Inflammatory macrophage treated with lipopolysaccharide for 1 hour (primary cell): Measurements from ENCODE around the gene CCL7.

ENCODE experiments used
- DNase-seq, 2 donors: peaks; one replicate each; pipeline ENCODE4 v3.0.0-alpha.2; 2020 to 2022

CCL7 gene

GRCh38 chr17:34291721-34292348 lies 21.8 kb downstream of the CCL7 start:
- DNase-seq: no peak

- no peak for DNase-seq
These were observed 29.0 kb downstream of the CCL7 start for GRCh38 chr17:34299027-34299426.

DNA sequence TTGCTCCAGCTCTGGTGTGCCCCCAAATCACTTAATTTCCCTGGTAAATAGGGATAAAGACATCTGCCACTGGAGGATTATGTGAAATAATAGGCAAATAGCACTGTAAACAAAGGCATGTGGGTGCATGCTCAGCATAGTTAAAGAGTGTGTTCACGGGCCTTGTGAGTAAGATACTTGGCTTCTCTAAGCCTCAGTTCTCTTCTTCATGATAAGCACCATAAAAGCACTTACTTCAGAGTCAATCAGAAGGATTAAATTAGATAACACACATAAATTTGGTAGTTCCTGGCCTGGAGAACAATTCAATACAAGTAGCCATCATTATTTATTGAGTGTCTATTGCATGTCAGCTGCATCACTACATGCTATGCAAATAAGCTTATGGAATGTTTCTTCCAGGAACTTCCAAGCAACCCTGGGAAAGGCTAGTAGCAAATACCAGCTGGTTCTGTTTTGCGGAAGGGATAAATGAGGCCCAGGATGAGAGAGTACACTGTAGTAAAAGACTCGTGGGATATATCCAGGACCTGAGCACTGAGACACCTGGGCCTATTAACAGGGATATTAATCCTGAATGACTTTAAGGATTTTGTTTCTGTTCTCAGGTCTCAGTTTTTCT lies 30.0 kb downstream of the CCL7 start:
- no peak for DNase-seq

- DNase-seq: peak; percentile 38 to 57
These were observed 30.8 kb downstream of the CCL7 start for GRCh38 chr17:34300652-34301370.

- no peak for DNase-seq
These were observed 32.0 kb downstream of the CCL7 start for GRCh38 chr17:34301986-34302385.

- peak in 1 of 2 donors; percentile 27 for DNase-seq
These were observed 32.6 kb downstream of the CCL7 start for GRCh38 chr17:34302636-34303035.

DNA sequence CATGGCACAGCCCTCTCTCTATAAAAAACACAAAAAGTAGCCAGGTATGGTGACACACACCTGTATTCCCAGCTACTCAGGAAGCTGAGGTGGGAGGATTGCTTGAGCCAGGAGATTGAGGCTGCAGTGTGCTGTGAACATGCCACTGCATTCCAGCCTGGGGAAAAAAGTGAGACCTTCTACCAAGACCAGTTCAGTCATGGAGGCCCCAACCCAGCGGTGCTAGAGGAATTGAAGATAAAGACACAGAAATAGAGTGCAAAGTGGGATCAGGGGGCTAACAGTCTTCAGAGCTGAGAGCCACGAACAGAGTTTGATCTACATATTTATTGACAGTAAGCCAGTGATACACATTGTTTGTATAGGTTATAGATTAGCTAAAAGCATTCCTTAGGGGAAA lies 33.6 kb downstream of the CCL7 start:
- DNase-seq: no peak

- no peak for DNase-seq
These were observed 35.0 kb downstream of the CCL7 start for GRCh38 chr17:34305061-34305460.

DNA sequence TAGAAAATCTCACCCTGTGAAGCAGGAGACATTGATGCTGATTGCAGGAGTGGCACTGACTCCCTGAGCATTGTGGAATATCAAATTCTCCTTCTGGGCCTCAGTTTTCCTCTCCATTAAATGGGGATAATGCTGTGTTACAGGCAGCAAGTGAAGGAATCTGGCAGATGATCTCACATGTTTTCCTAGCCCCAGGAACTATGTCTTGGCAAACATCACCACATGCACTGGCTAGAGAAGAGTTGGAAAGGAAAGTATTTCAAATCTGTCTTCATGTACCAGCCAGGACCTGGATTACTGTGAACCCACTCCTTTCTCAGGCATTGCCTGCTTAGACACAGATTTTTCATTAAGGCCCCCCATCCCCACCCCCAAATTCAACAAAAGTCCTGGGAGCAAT lies 35.6 kb downstream of the CCL7 start:
- no peak for DNase-seq

DNA sequence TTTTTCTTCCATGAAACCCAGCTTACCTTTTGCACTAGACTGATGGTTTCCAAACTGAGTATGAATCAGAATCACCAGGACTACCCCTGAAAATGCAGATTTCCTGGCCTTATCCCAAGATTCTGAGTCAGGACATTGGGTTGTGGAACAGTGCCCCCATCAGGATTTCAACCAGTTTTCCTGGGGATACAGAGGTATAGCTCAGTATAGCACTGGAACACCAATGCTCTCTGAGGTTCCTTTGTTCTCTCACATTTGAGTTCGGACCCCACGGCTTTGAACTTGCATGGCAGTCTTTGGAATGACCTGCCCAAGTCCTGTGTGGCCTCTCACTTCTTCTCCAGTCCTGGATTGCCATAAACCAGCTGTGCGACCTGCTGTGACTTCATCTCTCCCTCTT lies 36.4 kb downstream of the CCL7 start:
- DNase-seq: peak; percentile 48 to 63

DNA sequence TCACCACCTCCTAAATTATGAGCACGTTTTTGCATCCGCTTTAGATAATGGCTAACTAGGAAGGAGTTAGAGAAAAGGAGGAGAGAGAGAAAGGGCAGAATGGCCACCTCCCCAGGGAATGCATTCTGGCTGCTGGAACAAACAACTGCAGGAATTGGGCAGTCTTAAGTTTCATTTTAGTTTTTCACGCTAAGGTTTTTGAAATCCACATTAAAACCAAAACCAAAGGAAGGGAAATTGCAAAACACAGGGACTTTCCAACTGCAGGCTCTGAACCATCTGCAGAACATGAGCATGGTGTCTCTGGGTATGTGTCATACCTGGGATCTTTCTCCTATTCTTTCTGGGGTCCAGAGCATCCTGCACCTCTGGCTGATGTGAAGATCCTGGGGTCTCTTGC lies 37.1 kb downstream of the CCL7 start:
- DNase-seq: peak; percentile 87 to 94

DNA sequence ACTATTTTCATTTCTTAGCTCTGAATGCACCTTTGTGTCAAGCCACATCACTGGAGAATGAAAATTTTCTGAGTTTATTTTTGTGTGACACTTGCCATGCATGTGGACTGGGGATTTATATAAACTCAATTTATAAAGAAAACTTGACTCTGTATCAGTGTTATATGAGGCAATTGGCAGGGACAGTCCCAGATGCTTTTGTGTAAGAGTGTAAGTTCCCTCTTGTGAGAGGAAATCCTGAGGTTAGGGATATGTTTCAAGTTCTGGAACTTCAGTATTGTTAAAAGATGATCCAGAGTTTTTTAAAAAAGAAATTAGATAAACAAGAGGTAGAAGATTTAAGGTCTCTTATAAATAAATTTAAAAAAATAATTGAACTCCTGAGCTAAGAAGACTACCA lies 38.4 kb downstream of the CCL7 start:
- peak; percentile 82 to 84 for DNase-seq

GRCh38 chr17:34311291-34311690 lies 41.3 kb downstream of the CCL7 start:
- DNase-seq: no peak

GRCh38 chr17:34312080-34312479 lies 42.1 kb downstream of the CCL7 start:
- no peak for DNase-seq

DNA sequence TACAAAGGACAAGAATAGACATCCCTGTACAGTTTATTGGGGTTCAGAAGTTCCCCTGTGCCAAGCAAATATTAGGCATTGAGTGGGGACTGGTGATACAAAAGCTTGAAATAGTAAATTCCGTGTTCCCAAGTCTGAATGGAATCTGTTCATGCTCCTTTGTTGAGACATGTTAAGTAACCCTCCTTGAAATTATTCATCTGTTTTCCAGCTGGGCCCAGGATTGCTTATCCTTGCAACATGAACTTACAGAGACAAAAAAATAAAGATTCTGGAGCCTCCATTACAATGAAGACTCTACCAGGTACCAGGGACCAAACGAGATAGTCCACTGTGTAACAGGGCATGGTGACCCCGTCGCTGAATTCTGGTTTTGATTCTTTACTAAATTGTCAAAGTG lies 43.1 kb downstream of the CCL7 start:
- no peak for DNase-seq

DNA sequence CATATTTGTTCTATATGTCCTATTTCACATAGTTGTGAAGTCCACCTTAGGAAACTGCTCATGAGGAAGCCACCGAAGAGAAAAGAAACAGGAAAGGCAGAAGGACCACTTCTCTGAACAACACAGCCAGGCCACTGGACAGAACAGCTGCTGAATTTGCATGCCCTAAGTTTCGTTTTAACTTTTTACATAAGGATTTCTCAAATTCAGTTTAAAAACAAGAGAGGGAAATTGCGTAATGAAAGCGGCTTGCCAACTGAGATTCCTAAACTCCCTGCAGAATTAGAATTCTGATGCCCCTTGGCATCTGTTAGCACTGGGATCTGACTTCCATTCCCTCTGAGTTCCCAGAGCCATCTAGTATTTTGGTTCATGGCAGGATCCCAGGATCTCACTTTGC lies 44.3 kb downstream of the CCL7 start:
- DNase-seq: peak; percentile 84 to 90

GRCh38 chr17:34318474-34318873 lies 48.5 kb downstream of the CCL7 start:
- DNase-seq: peak; percentile 56 to 77

GRCh38 chr17:34319039-34319483 lies 49.0 kb downstream of the CCL7 start, which contains the start of gene CCL8:
Gene CCL8 (plus strand): TSS chr17:34319435. CDS start chr17:34319502, 67 bp downstream.
- peak; percentile 33 to 35 for DNase-seq
